Left lobe of liver (tissue), 2 donors: ENCODE measurements around the gene MED12. TPM values are rescaled to one million over a fixed set of nuclear protein-coding genes. Genes with fewer than 3 reads are reported as not detected.
A peak's percentile ranks its signal among the peaks of the same experiment; 100 is the strongest.

Source experiments
- ATAC-seq: fragments of 200-7000 bp; cut with Tn5 transposase; one replicate; pipeline ENCODE4 v1.9.1; 2020; ENCODE audit warnings: mild to moderate bottlenecking, moderate library complexity
- DNase-seq: peaks from one replicate; pipeline ENCODE4 v3.0.0-alpha.2; 2020; ENCODE audit warnings: low spot score
- total RNA-seq: library from RNA; stranded (reverse); gene quantifications from one replicate; pipeline ENCODE4 v1.2.1, GENCODE V29; 2021
- donor health status: DM: no; HTN: no; CAD: no; lungs with moderate emphysema.
- donor health status: DM: no; HTN: yes; CAD: no.

Gene MED12
- total RNA-seq, 1 donor from 2014 or later = 9.6 TPM

DNA sequence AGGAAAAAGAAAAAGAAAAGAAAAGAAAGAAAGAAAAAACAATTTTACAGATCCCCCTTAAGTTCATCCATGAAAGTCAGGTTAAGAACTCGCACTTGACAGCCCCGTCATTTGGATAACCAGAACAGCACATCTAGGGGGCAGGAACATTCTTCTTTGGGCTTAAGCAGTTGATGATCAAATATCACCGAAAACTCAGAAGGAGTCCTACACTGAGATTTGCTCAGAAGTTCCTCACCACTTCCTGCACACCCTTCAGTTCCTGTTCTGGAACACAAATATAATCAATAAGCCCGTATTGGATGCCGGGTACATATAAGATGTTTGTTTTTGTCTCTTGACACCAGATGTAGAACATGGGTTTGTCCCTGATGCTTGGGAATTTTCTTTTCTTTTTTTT is 40.9 kb downstream of the MED12 start:
- DNase-seq = no peak
- ATAC-seq = no peak

DNA sequence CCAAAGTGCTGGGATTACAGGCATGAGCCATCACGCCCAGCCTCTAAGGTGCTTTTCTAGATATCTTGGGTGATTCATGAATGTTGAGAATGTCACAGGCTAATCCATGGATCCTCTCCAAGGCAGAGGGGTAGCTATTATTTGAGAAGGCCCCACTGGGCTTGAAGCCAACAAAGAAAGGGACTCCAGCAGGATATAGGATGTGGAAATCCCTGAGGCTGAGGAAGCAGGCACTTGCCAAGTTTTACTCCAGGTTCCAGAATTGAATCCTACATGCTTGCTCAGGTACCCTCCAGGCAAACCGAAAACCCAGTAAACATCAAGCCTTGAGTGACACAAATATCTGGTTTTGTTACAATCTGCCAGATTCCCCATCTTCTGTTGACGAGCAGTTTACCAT is 42.1 kb downstream of the MED12 start:
- DNase-seq (no peak), ATAC-seq (no peak)

DNA sequence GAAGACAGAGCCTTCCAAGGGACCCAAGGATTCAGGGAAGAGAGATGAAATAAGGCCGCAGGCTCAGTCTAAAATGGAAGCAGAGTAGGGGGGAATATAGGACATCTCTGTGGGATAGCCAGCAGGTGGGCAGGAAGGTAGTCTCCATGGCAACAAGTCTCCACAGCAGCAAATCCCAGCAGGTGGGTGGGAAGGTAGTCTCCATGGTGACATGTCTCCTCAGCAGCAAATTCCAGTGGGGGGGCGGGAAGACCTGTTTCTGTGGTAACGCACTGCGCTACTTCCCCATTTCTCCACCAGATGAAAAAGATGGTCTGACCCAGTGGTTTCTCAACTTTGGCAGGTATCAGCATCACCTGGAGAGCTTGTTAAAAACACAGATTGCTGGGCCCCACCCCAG is 44.6 kb downstream of the MED12 start:
- DNase-seq = no peak

DNA sequence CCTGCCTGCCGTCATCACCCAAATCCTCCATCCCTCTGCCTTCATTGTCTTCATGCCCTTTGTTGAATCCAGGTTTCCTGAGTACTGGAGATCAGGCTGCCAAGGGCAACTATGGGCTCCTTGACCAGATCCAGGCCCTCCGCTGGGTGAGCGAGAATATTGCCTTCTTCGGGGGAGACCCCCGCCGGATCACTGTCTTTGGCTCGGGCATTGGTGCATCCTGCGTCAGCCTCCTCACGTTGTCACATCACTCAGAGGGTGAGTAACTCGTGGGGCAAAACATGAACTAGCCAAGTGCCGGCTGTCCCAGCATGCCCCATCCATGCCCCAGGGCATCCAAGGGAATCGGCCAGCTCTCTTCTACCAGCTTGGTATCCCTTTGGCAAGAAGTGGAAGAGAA is 45.7 kb downstream of the MED12 start:
- ATAC-seq = no peak

More for the DNA sequence above, 44.6 kb downstream of the MED12 start:
- ATAC-seq = no peak

DNA sequence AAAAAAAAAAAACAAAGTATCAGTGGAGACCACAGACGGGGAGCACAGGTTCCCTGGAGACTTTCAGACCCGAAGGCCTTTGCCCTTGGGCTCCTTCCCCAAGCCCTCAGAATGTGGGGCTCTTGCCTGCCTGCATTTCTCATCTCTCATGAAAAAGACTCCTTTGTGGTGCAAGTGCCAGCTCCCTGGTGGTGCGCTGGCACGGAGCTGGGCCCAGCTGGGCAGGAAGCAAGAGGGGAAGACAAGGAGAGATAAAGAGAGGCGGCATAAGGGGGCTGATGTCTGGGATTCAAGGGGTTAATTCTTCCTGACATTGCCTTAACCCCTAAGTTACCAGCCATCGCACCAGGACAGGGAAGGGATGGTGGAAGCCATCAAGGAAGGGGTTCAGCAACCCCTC is 48.1 kb downstream of the MED12 start:
- no peak for DNase-seq
- no peak for ATAC-seq

More for the DNA sequence above, 45.7 kb downstream of the MED12 start:
- DNase-seq = no peak

DNA sequence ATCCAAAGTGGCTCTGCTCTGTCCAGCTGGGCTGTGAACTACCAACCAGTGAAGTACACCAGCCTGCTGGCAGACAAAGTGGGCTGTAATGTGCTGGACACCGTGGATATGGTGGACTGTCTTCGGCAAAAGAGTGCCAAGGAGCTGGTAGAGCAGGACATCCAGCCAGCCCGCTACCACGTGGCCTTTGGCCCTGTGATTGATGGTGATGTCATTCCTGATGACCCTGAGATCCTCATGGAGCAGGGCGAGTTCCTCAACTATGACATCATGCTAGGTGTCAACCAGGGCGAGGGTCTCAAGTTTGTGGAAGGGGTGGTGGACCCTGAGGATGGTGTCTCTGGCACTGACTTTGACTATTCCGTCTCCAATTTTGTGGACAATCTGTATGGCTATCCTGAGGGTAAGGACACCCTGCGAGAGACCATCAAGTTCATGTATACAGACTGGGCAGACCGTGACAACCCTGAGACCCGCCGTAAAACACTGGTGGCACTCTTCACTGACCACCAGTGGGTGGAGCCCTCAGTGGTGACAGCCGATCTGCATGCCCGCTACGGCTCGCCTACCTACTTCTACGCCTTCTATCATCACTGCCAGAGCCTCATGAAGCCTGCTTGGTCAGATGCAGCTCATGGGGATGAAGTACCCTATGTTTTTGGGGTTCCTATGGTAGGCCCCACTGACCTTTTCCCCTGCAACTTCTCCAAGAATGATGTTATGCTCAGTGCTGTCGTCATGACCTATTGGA is 48.8 kb downstream of the MED12 start:
- DNase-seq (no peak), ATAC-seq (no peak)

DNA sequence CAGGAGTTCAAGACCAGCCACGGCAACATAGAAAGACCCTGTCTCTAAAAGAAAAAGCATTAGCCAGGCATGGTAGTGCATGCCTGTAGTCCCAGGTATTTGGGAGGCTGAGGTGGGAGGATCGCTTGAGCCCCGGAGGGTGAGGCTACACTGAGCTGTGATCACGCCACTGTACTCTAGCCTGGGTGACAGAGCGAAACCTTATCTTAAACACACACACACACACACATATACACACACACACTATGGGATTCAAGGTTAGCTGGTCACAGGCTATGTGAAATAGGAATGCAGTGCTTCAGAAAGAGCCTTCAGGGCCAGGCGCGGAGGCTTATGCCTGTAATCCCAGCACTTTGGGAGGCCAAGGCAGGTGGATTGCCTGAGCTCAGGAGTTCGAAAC is 49.7 kb downstream of the MED12 start:
- ATAC-seq = no peak
- DNase-seq = no peak

DNA sequence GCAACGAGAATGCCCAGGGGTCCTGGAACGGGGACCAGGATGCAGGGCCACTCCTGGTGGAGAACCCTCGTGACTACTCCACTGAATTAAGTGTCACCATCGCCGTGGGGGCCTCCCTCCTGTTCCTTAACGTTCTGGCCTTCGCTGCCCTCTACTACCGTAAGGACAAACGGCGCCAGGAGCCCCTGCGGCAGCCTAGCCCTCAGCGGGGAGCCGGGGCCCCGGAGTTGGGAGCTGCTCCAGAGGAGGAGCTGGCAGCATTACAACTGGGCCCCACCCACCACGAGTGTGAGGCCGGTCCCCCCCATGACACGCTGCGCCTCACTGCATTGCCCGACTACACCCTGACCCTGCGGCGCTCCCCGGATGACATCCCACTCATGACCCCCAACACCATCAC is 51.2 kb downstream of the MED12 start:
- no peak for ATAC-seq
- DNase-seq = no peak

DNA sequence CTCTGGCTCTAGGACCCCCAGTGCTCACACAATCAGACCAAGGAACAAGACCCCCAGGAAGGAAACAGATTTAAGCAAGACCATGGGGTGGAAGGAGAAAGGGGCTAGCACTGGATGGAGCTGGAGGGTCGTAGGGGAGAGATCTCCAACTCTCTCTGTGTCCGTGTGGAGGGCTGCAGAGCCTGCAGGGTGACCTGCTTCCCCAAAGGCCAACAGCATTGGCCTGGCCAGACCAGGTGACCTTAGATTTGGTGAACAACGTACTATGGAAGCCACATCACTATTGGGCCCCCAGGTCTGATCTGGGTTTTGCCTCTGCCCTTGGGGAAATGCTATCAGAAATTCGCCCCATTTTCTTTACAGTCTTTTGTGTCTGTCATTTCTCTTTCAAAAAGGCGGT is 52.3 kb downstream of the MED12 start:
- DNase-seq = no peak
- ATAC-seq = no peak

DNA sequence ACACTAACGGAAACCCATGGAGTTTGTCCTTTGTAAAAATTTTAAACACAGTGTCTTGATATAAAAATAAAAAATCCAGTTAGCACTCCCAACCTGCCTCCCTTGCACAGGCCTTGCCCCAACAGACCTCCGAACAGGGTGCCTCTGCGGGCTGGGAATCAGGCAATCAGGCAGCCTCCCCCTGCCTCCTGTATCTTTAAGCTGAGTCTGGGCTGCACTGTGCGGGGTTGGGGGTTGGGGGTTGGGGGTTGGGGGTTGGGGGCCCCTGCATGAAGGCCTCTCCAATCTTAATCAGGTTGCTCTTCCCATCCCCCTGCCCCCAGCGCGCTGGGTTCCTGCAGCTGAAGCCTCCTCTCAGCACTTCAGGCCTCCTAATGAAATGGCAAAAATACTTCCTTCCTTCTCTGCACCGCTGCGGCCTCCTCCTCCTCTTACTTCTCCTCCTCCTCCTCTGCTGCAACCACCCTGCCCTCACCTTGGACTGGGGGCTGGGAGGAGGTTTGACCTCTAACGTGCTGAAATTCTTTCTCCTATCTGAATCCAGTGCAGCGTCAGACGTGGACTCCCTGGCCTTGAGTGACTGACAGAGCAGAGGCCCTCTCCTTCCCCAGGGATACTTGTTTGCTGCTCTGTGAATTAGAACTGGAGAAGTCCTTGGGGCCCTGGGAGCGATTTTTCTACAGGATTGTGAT is 52.9 kb downstream of the MED12 start:
- no peak for ATAC-seq
- no peak for DNase-seq

DNA sequence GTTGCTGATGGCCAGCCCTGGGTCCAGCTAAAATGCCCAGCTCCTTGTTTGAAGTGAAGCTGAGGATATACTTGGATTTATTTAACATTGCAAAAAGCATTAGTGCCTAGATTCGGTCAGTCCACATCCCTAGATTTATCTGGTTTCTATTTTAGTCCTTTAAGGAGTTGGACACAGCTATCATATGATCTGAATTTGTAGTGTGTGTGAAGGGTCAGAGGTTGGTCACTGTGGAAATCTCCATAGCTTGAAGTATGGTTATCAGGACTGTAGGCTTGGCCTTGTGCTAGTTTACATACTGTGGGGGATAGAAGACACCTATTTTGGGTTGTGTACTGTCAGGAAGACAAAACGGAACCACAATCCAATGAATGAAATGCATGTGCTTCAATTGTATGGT is 55.0 kb downstream of the MED12 start:
- ATAC-seq (no peak), DNase-seq (no peak)

DNA sequence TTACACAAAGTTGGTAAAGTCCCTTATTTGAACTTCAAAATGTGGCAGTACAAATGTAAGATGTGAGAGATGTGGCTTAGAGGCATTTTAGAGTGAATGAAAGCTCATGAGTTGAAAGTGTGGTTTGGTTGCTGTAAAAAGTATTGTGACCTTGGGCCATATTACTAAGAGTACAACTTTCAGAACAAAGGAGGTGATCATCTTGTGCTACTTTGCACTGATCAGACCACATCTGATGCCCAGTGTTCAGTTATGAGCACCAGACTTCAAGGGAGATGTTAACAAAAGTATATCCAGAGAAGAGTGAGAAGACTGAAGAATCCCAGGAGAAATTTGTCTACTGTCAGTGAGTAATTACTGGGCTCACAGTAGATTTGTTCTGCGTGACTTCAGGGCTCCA is 56.4 kb downstream of the MED12 start:
- no peak for ATAC-seq
- no peak for DNase-seq

DNA sequence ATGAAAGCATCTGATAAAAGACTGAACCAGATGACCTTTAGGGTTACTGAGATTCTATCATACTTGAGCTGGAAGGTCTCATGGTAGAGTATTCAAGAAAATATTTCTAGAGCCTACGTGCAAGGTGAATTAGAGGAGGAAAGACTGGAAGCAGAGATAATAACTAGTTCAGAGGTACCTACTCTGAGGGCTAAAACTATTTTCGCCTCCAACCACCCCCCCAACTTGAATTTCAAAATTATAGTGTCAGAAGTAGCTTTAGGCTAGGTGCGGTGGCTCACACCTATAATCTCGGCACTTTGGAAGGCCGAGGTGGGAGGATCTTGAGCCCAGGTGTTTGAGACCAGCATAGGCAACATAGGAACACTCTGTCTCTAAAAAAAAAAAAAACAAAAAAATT is 57.1 kb downstream of the MED12 start:
- DNase-seq = no peak
- ATAC-seq = no peak

DNA sequence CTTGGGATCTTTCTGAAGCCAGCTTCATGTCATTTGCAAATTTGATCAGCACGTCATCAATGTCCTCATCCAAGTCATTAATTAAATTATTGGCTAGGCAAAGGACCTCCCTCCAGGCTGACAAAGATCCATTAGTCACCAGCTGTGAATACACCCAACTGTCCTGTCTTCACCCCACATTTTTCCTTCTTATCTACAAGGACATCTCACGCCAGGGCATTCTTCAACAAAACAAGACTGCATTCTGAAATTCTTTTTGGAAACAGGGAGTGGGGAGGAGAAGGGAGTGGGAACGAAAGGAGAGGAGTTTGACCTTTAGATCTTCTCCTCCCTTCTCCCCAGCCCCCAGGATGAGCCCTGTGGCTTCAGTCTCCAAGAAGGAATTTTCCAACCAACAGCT is 58.9 kb downstream of the MED12 start:
- DNase-seq = no peak
- ATAC-seq = no peak

DNA sequence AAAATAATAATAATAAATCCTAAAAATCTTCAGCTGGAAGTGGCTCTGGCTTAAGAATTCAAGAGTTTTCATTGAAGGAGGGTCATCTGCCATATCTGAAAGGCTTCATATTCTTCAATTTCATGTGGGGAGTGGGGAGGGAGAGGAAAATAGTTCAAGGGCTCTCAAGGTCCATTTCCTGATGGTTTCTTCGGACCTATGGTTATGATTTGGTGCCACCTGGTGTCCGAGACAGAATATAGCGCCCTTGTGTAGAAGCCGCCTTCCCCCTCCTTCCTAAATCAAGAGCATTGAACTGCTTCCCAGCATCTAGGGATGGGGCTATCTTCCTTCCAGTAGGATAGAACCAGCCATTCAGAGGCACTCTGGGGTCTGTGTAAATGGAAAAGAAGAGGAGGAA is 60.5 kb downstream of the MED12 start:
- DNase-seq (no peak), ATAC-seq (peak; percentile 64)

DNA sequence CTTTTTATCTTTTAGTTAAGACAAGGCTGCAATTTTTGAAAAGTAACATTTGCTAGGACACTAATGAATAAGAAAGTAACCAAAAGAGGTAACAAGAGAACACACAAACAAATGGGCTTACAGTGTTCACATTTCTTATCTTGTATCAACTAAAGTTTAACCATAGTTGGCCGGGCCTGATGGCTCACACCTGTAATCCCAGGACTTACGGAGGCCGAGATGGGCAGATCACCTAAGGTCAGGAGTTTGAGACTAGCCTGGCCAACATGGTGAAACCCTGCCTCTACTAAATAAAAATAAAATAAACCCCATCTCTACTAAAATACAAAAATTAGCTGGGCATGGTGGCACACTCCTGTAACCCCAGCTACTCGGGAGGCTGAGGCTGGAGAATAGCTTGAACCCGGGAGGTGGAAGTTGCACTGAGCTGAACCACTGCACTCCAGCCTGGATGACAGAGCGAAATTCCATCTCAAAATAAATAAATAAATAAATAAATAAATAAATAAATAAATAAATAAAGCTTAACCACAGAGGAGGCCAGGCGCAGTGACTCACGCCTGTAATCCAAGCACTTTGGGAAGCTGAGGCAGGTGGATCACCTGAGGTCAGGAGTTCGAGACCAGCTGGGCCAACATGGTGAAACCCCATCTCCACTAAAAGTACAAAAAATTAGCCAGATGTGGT is 62.3 kb downstream of the MED12 start:
- DNase-seq (peak; percentile 49), ATAC-seq (peak; percentile 31)

DNA sequence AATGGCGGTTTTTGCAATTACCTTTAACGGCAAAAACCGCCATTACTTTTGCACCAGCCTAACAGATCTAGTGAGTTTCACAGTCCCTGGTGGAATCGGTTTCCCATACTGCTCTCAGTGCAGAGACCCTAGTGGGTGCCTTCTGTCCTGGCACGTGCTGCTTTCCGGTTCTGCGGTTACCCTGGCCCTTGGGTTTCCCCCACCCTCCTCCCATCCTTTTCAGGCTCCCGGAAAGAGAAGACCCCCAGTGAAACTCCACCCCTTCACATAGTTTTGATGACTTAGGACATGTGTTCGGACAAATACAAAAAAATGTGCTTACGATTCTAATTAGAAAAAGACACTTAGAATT is 63.1 kb downstream of the MED12 start:
- no peak for DNase-seq
- ATAC-seq = peak; percentile 12

DNA sequence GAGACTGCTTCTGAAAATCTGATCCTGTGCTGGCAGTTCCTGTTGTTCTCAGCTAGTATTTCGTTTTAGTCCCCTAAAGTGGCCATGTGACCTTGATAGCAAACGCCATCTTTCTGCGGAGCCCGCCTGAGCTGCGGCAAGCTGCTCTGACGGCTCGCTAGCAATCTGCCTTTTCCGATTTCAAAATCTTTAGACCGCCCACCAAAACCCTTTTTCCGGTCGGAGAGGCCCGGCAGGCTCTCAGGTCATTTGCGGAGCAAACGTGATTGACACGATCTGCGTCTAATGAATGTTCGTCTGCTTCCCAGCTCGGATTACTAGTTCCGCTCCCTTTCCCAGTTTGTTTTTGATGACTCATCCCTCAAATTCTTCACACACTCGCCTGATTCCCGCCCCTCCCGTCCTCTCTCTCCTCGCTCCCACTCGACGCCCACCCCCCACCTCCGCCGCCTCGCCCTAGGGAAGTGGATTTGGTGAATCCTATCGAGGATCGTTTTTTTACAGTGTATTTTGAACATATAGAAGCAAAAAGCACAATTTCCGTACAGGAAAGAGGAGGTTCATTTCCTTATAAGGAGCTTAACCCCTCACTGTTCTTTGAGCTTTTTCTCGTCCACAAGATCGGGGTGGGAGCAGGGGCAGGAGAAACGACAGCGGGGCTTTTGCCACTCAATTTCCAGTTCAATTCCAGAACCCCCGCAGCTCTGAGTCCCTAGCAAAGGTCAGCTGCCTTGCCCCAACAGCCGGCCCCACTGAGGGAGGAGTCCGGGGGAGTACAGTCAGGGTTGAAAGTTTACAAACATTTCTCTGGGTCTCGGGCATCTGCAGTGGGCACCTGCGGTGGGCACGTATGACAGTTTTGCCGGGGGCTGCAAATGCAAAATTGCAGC is 63.8 kb downstream of the MED12 start:
- ATAC-seq (peak; percentile 83), DNase-seq (peak; percentile 89)

DNA sequence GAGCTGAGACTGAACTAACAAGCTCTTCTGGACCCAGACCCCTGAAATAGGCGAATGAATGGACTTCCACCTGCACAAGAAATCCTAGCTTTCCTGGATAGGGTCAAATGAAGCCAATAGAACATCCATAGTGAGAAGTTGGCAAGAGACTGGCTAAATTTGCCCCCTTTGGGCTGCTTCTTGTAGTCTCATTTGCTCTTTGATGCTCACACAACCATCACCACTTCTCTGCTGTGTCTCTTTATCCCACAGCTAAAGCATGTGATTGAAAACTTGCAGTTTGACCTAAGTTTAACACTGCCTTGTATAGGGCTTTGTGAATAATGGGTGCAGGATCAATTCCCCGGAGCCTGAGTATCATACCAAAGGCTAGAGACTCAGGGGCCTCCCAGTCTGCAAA is 64.5 kb downstream of the MED12 start:
- ATAC-seq = no peak

DNA sequence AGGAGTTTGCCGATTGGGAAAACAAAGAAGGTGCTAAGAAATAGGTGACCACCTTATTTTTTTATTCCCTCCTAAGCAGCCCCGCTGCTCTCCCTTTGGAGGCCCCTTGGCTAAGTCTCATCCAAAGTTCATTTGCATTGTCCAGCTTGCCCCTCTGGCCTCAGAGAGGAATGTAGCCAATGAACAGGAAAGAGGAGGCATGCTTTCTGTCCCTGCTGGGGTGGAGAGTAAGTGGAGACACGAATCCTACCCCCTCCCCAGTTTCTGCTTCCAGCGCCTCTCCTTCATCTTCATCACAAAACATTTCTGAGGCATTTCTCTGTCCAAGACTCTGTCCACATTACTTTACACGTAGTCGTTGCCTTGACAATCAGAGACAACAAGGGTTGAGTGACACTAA is 64.9 kb downstream of the MED12 start:
- ATAC-seq (no peak), DNase-seq (no peak)

More for the DNA sequence above, 64.5 kb downstream of the MED12 start:
- no peak for DNase-seq

DNA sequence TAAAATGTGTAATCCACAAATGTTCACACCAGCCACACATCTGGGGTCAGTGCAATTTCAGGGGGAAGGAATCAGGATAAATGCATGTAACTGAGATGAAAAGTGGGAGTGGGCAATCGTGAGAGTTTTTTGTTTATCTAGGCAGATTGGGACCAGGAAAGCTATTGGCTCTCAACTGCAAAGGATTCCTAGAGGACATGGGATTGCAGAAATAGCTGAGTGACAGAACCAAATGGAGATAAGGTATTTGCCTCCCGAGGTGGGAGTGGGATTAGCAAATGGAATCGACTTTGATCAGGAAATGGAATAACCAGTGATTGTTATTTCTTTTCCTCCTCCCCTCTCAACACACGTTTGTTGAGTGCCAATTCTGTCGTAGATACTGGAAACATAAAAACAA is 65.7 kb downstream of the MED12 start:
- DNase-seq = no peak
- ATAC-seq = no peak
